GM06990 (cell line): Measurements from ENCODE around the gene NDUFS3.
"Not testable (repeated sequence)": the region's sequence is repeated elsewhere in the genome, so short reads cannot be mapped to it uniquely, and the experiment has no call there.

ENCODE experiments used
- DNase-seq: peaks from one replicate; pipeline ENCODE4 v3.0.0-alpha.2; 2011; ENCODE audit not compliant: insufficient read length; ENCODE audit errors: extremely low read depth
- H3K27me3 ChIP-seq: replicated peaks from 2 replicates; pipeline ENCODE4 v1.6.0; 2011; ENCODE audit warnings: low read length; ENCODE audit not compliant: control insufficient read depth, insufficient read depth
- H3K36me3 ChIP-seq: 2 replicates; pipeline ENCODE4 v1.5.1; 2011; ENCODE audit warnings: low read length; ENCODE audit not compliant: control insufficient read depth, insufficient read depth
- H3K4me3 ChIP-seq: replicated peaks from 2 replicates; pipeline ENCODE4 v1.5.1; 2011; ENCODE audit warnings: low read depth, mild to moderate bottlenecking, control low read depth, low read length
- TF ChIP-seq, protein P1 (sequence below): IDR thresholded peaks from 2 replicates; pipeline ENCODE4 v1.5.1; 2011; ENCODE audit warnings: low read length, control low read depth, mild to moderate bottlenecking, inconsistent platforms; ENCODE audit not compliant: insufficient read depth, poor library complexity, severe bottlenecking

NDUFS3 gene

GRCh38 chr11:47545298-47545697 lies 33.6 kb upstream of the NDUFS3 start:
- Histone ChIP-seq H3K4me3 (no peak overlapping the region), H3K36me3 (peaks cover 2% of the 10 kb centered on the region), H3K27me3 (no peaks in the 10 kb centered on the region)
- TF ChIP-seq, protein P1, sequence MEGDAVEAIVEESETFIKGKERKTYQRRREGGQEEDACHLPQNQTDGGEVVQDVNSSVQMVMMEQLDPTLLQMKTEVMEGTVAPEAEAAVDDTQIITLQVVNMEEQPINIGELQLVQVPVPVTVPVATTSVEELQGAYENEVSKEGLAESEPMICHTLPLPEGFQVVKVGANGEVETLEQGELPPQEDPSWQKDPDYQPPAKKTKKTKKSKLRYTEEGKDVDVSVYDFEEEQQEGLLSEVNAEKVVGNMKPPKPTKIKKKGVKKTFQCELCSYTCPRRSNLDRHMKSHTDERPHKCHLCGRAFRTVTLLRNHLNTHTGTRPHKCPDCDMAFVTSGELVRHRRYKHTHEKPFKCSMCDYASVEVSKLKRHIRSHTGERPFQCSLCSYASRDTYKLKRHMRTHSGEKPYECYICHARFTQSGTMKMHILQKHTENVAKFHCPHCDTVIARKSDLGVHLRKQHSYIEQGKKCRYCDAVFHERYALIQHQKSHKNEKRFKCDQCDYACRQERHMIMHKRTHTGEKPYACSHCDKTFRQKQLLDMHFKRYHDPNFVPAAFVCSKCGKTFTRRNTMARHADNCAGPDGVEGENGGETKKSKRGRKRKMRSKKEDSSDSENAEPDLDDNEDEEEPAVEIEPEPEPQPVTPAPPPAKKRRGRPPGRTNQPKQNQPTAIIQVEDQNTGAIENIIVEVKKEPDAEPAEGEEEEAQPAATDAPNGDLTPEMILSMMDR = no peak
- no peak for DNase-seq

DNA sequence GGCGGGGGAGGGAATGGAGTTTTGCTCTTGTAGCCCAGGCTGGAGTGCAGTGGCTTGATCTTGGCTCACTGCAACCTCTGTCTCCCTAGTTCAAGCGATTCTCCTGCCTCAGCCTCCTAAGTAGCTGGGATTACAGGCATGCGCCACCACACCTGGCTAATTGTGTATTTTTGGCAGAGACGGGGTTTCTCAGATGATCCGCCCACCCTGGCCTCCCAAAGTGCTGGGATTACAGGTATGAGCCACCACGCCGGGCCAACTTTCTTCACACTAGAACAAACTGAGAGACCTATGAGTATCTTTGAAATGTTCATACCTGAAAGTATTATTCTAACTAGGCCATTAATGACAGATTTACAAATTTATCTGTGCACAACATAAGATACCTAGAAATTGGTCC lies 32.6 kb upstream of the NDUFS3 start:
- H3K4me3 ChIP-seq, DNase-seq, H3K36me3 ChIP-seq, H3K27me3 ChIP-seq: not testable (repeated sequence)

- Histone ChIP-seq H3K4me3 (no peak overlapping the region; the same call in 1 of the 2 replicates), H3K36me3 (no peaks in the 10 kb centered on the region), H3K27me3 (no peaks in the 10 kb centered on the region)
- DNase-seq = no peak
- TF ChIP-seq, protein P1 = no peak
Measured at GRCh38 chr11:47550288-47551047, 28.4 kb upstream of the NDUFS3 start.

DNA sequence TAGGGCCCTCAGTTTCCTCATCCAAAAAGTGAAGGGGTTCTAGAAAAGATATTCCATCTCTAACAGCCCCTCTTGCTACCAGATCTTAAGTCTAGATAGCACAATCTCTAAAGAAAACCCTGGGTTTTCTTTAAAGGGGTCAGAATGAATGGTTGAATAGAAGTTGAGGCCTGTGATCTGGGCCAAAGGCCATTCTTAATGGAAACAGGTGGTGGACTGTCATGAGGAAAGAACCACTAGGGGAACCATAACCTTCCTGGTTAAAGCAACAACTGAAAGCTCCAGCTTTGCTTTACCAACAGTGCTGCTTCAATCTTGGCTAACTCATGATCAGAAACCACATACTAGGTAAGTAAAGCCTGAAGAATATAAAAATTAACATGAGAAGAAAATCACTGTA lies 27.8 kb upstream of the NDUFS3 start:
- TF ChIP-seq, protein P1 = peak; percentile 55
- H3K36me3 ChIP-seq = no peaks in the 10 kb centered on the region
- H3K4me3 ChIP-seq = peak overlapping the region; percentile 81
- no peak for DNase-seq
- no peaks in the 10 kb centered on the region for H3K27me3 ChIP-seq

DNA sequence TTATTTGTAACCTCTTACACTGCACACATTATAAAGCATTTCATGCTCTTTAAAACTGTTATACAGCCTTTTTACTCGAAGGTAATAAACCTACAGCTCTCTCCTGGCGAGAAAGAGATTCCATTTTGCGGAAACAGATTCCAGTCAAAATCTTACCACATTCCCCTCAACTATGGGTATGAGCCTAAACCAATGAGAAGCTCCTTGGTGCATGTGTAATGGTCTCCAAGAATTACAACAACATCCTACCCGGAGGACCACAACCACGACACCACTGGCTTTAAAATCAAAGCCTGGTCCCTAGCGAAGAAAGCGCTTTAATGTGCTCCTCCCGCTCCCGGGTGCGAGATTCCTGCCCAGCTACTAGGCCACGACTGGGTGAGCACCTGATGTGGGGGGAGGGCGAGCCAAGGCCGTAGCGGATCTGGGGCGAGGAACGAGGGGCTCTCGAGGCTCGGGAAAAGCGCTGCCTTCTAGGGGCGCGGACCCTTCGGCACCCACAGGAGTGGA lies 26.8 kb upstream of the NDUFS3 start:
- DNase-seq = no peak
- TF ChIP-seq, protein P1 = no peak
- Histone ChIP-seq H3K27me3 (no peaks in the 10 kb centered on the region), H3K36me3 (no peaks in the 10 kb centered on the region), H3K4me3 (peak overlapping the region; percentile 81)

GRCh38 chr11:47552566-47553405 lies 26.1 kb upstream of the NDUFS3 start, which contains the start of gene CELF1:
Gene CELF1 (minus strand): TSS chr11:47553132. CDS start chr11:47499523, 53,609 bp downstream.
- DNase-seq = peak; percentile 94
- TF ChIP-seq, protein P1 = peak; percentile 63
- no peaks in the 10 kb centered on the region for H3K36me3 ChIP-seq
- H3K27me3 ChIP-seq = no peaks in the 10 kb centered on the region
- peak within 1 kb of the TSS; percentile 81 for H3K4me3 ChIP-seq
